Nephron (organoid): ENCODE results near the gene PMS1.

Source experiments
- H3K27ac Mint-ChIP-seq, 3 experiments: 2 replicates each; pipeline ENCODE4 v1.8.0; 2020; ENCODE audit warnings: mixed read lengths in 3 of 3, mild to moderate bottlenecking in 2 of 3, moderate library complexity in 1 of 3
- H3K27me3 Mint-ChIP-seq: 2 replicates; pipeline ENCODE4 v1.8.0; 2021; ENCODE audit warnings: low read depth, mild to moderate bottlenecking, moderate library complexity, mixed read lengths
- H3K36me3 Mint-ChIP-seq: 2 replicates; pipeline ENCODE4 v1.8.0; 2020; ENCODE audit warnings: low read depth, mixed read lengths
- H3K4me1 Mint-ChIP-seq: 2 replicates; pipeline ENCODE4 v1.8.0; 2020; ENCODE audit warnings: mixed read lengths
- H3K4me3 Mint-ChIP-seq, 3 experiments: 2 replicates each; pipeline ENCODE4 v1.8.0; 2020; ENCODE audit warnings: mild to moderate bottlenecking in 3 of 3, mixed read lengths in 3 of 3, moderate library complexity in 2 of 3
- H3K9me3 Mint-ChIP-seq: 2 replicates; pipeline ENCODE4 v1.8.0; 2020; ENCODE audit warnings: mixed read lengths
- TF ChIP-seq, protein P1 (sequence below), 3 experiments: fragments of 200-600 bp; sonication (generic); IDR thresholded peaks; one replicate each; pipeline ENCODE4 v1.5.0; 2021; ENCODE audit warnings: antibody characterized with exemption in 3 of 3; ENCODE audit not compliant: unreplicated experiment in 3 of 3

PMS1 gene

DNA sequence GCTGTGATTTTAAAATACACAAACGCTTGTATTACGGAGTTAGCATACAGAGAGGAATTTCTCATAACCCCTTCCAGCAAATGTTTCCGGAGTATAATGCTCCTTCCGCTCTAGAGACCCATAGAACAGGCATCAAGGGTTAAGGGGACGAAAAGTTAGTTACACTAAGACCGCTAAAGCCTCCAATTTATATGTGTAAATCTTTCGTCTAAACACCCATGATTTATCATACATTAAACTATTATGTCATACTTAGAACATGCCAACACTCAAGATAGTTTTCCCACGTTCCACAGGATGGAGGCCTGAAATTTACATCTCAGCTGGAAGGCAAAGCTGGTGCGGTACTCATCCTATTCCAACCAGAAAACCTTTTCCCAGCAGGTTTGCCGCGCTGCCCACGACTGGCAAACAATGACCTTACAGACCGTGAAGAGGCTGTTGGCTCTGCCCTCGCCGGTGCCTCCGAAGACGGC lies 761 bp upstream of the PMS1 start:
- no peaks in the 10 kb centered on the region for H3K9me3 Mint-ChIP-seq
- peaks cover 29% of the 10 kb centered on the region for H3K4me1 Mint-ChIP-seq
- H3K27ac Mint-ChIP-seq, result peak overlapping the region; percentile 96 to 99 (median 98)
- no peaks in the 10 kb centered on the region for H3K27me3 Mint-ChIP-seq
- peaks cover 52% of the 10 kb centered on the region for H3K36me3 Mint-ChIP-seq
- peak overlapping the region; percentile 92 to 97 (median 96) for H3K4me3 Mint-ChIP-seq
- TF ChIP-seq, protein P1, sequence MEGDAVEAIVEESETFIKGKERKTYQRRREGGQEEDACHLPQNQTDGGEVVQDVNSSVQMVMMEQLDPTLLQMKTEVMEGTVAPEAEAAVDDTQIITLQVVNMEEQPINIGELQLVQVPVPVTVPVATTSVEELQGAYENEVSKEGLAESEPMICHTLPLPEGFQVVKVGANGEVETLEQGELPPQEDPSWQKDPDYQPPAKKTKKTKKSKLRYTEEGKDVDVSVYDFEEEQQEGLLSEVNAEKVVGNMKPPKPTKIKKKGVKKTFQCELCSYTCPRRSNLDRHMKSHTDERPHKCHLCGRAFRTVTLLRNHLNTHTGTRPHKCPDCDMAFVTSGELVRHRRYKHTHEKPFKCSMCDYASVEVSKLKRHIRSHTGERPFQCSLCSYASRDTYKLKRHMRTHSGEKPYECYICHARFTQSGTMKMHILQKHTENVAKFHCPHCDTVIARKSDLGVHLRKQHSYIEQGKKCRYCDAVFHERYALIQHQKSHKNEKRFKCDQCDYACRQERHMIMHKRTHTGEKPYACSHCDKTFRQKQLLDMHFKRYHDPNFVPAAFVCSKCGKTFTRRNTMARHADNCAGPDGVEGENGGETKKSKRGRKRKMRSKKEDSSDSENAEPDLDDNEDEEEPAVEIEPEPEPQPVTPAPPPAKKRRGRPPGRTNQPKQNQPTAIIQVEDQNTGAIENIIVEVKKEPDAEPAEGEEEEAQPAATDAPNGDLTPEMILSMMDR (IDR thresholded peaks at IDR 0.05; ENCODE audit: unreplicated experiment in 3 of 3), result no peak

DNA sequence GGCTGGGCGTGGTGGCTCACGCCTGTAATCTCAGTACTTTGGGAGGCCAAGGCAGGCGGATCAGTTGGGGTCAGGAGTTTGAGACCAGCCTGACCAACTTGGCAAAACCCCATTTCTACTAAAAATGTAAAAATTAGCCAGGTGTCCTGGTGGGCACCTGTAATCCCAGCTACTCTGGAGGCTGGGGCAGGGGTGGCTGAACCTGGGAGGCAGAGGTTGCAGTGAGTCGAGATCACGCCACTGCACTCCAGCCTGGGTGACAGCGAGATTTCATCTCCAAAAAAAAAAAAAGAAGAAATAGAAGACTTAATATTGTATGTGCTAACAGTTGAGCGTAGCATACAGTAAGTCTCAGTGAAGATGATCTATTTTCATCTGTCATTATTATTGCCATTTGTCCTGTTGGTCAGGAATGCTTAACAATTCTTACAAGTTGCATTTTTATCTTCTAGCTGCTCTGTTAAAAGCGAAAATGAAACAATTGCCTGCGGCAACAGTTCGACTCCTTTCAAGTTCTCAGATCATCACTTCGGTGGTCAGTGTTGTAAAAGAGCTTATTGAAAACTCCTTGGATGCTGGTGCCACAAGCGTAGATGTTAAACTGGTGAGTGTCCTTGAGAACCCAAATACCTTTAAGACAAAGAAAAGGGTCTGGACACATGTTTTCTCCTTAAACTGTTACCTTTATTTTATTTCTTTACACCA lies 7.2 kb downstream of the PMS1 start:
- TF ChIP-seq, protein P1 (IDR thresholded peaks at IDR 0.05; ENCODE audit: unreplicated experiment in 3 of 3), result no peak
- H3K4me1 Mint-ChIP-seq, result no peaks in the 10 kb centered on the region
- H3K4me3 Mint-ChIP-seq, result no peak overlapping the region
- H3K27ac Mint-ChIP-seq, result no peak overlapping the region
- H3K36me3 Mint-ChIP-seq, result peaks cover 41% of the 10 kb centered on the region
- no peaks in the 10 kb centered on the region for H3K27me3 Mint-ChIP-seq
- H3K9me3 Mint-ChIP-seq, result no peaks in the 10 kb centered on the region

DNA sequence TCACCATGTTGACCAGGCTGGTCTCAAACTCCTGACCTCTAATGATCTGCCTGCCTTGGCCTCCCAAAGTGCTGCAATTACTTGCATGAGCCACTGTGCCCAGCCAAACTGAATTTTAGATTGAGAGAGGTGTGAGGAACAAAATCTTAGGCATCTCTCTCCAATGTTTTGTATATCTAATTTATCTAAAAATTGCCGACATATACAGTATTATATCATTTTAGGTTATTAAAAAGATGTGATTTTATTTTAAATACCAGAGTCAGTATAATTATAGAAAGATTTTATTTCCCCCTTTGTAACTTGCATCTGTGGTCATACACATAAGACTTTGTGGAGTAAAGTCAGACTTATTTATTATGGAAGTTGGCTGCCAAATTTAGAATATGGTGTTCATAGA lies 10.1 kb downstream of the PMS1 start:
- Mint-ChIP-seq H3K27ac (no peak overlapping the region), H3K9me3 (no peaks in the 10 kb centered on the region), H3K4me3 (no peak overlapping the region), H3K36me3 (peaks cover 44% of the 10 kb centered on the region), H3K4me1 (no peaks in the 10 kb centered on the region), H3K27me3 (no peaks in the 10 kb centered on the region)
- TF ChIP-seq, protein P1 (IDR thresholded peaks at IDR 0.05; ENCODE audit: unreplicated experiment in 3 of 3), result no peak

DNA sequence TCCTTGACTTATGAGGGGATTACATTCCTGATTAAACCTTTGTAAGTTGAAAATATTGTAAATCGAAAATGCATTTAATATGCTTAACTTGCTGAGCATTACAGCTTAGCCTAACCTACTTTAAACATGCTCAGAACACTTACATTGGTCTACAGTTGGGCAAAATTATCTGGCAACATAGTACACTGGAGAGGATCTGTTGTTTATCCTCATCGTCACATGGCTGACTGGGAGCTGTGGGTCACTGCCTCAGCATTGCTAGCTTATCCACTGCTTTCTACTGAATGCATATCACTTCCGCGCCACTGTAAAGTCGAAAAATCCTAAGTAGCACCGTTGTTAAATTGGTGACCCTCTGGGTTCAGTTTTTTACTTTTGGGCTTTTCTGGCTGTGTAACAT lies 13.7 kb downstream of the PMS1 start:
- H3K4me3 Mint-ChIP-seq, result no peak overlapping the region
- no peaks in the 10 kb centered on the region for H3K9me3 Mint-ChIP-seq
- no peak overlapping the region for H3K27ac Mint-ChIP-seq
- TF ChIP-seq, protein P1 (IDR thresholded peaks at IDR 0.05; ENCODE audit: unreplicated experiment in 3 of 3), result no peak
- H3K27me3 Mint-ChIP-seq, result no peaks in the 10 kb centered on the region
- peaks cover 44% of the 10 kb centered on the region for H3K36me3 Mint-ChIP-seq
- H3K4me1 Mint-ChIP-seq, result no peaks in the 10 kb centered on the region

DNA sequence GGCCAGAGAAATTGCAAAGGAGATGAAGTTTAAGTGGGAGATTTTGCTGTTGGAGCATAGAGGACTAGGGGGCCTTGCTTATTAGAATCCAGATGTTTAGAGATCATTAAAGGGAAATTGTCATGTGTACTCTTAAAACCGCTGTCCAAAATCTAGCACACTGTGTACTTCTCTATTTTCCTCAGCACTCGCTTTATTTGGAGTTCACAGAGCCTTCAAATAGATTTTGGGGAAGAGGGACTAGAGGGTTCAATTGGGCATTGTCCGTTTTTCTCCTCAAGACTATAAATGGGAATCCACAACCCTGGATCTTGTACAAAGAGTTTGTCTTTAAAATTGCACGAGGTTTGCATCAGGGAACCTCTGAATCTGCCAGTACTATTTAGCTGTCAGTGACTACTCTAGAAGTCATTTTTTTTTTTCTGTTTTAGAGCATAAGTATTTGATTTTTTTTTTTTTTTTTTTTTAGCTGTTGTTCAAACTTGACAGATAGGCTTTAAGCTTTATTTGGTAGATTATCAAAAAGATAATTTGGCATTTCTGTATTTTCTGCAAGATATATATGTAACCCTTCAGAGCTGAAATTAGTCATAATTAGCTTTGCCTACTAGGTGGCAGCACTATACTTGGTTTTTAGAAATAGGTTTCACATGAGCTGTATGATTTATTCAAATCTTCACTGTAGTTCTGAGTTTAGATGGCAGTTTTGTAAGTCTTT lies 14.2 kb downstream of the PMS1 start:
- TF ChIP-seq, protein P1 (IDR thresholded peaks at IDR 0.05; ENCODE audit: unreplicated experiment in 3 of 3), result peak; percentile 28 to 52 (median 32)
- Mint-ChIP-seq H3K4me3 (no peak overlapping the region), H3K4me1 (no peaks in the 10 kb centered on the region), H3K36me3 (peaks cover 39% of the 10 kb centered on the region), H3K9me3 (no peaks in the 10 kb centered on the region), H3K27ac (no peak overlapping the region), H3K27me3 (no peaks in the 10 kb centered on the region)
